GM13976 (cell line): Measurements from ENCODE around the gene GAS2L3.
"Not testable (repeated sequence)": the region's sequence is repeated elsewhere in the genome, so short reads cannot be mapped to it uniquely, and the experiment has no call there.

Source experiments
- DNase-seq: peaks from one replicate; pipeline ENCODE4 v3.0.0; 2012; ENCODE audit warnings: low spot score
- CTCF ChIP-seq: IDR thresholded peaks from 2 replicates; pipeline ENCODE4 v1.5.1; 2012; ENCODE audit warnings: borderline replicate concordance, mild to moderate bottlenecking; ENCODE audit not compliant: insufficient read depth; ENCODE audit errors: extremely low read depth, missing control alignments, control extremely low read depth
- in situ Hi-C: fragments of 300-500 bp; cut with MboI; formaldehyde crosslinking; loops from one replicate; pipeline ENCODE4 v1.12.0; 2022; ENCODE audit warnings: low sequenced_read_pairs, mixed read lengths, inconsistent platforms; ENCODE audit not compliant: unreplicated experiment

The GAS2L3 gene

GRCh38 chr12:100584256-100584655, 10.8 kb downstream of the GAS2L3 start:
- in situ Hi-C loops, result no loop called here
- DNase-seq, result no peak
- no peak for TF ChIP-seq CTCF

DNA sequence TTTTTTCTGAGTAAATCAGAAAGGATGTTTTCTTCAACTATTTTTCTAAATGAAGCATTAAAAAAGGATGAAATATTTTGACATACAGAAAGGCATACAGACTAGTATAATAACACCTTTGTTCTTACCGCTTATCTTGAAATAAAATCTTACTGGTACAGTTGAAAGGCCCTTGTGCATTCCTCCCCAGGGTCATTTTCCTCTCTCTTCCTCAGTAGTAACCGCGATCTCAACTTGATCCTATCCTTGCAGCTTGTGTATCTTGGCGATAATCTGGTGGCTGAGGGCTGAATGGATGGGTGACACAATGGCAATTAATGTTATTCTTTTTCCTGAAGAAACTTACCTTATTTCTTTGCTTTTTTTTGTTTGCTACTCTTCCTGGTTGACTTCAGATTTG, 18.5 kb downstream of the GAS2L3 start:
- DNase-seq, result no peak
- no peak for TF ChIP-seq CTCF
- in situ Hi-C loops, result no loop called here

DNA sequence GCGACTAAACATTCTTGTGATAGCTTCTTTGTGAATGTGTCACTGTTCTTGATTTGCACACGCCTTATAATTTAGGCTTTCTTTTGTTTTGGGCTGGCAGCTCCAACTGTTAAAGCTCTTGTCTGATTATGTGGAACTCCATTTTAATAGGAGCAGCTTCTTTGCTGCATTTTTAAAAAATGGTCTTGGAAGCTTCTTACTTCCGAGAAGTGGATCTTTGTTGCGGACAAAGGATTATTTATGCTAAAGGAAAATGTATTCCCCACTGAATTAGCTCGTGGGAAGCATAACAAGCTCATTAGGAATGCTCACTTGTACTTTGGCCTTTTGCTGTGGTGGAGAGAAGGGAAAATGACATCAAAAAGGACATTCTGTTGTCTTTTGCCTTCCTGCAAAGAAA, 20.0 kb downstream of the GAS2L3 start:
- no peak for TF ChIP-seq CTCF
- no peak for DNase-seq
- in situ Hi-C loops, result no loop called here

- in situ Hi-C loops, result no loop called here
- no peak for TF ChIP-seq CTCF
- no peak for DNase-seq
These were observed 28.1 kb downstream of the GAS2L3 start for GRCh38 chr12:100601626-100602025.

- in situ Hi-C loops, DNase-seq: not testable (repeated sequence)
These were observed 29.5 kb downstream of the GAS2L3 start for GRCh38 chr12:100602997-100603396.

DNA sequence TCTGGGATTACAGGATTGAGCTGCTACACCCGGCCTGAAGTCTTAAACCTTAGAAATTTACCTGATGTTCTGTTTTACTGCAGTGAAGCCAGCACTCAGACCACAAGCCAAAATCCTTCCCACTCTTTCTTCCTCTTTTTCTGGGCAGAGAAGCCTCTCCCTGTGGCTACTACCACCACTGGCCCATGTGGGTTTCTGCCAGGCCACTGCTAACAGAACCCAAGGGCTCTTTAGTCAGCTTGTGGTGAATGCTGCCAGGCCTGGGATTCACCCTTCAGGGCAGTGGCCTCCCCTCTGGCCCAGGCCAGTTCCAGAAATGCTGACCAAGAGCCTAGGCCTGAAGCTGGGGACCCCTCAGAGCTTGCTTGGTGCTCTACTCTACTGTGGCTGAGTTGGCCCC, 35.3 kb downstream of the GAS2L3 start:
- in situ Hi-C loops, result no loop called here
- DNase-seq, result no peak
- TF ChIP-seq CTCF, result no peak

GRCh38 chr12:100610666-100611430, 37.4 kb downstream of the GAS2L3 start:
- no peak for DNase-seq
- no peak for TF ChIP-seq CTCF
- in situ Hi-C loops, result no loop called here
